Fibroblast of skin of abdomen (primary cell): ENCODE data around the gene GPR141.

Experiments used
- DNase-seq: peaks from one replicate; pipeline ENCODE4 v3.0.0-alpha.2; 2013

The GPR141 gene

GRCh38 chr7:37732888-37733287, 49.3 kb downstream of the GPR141 start:
- no peak for DNase-seq

GRCh38 chr7:37735196-37735595, 51.6 kb downstream of the GPR141 start:
- DNase-seq, result no peak

- DNase-seq, result no peak
These were observed 54.8 kb downstream of the GPR141 start for GRCh38 chr7:37738321-37738720.

GRCh38 chr7:37740398-37740797, 56.8 kb downstream of the GPR141 start:
- no peak for DNase-seq

GRCh38 chr7:37741776-37742175, 58.2 kb downstream of the GPR141 start:
- DNase-seq, result no peak

GRCh38 chr7:37751096-37751495, 67.5 kb downstream of the GPR141 start:
- no peak for DNase-seq

GRCh38 chr7:37753398-37754050, 70.0 kb downstream of the GPR141 start:
- no peak for DNase-seq

- DNase-seq, result no peak
These were observed 73.4 kb downstream of the GPR141 start for GRCh38 chr7:37756797-37757551.

- DNase-seq, result no peak
These were observed 74.0 kb downstream of the GPR141 start for GRCh38 chr7:37757563-37757962.

- no peak for DNase-seq
These were observed 75.0 kb downstream of the GPR141 start for GRCh38 chr7:37758501-37759045.

- DNase-seq, result no peak
These were observed 76.0 kb downstream of the GPR141 start for GRCh38 chr7:37759526-37759925.

GRCh38 chr7:37765421-37765829, 81.9 kb downstream of the GPR141 start:
- DNase-seq, result no peak

GRCh38 chr7:37765872-37766525, 82.4 kb downstream of the GPR141 start:
- DNase-seq, result no peak

GRCh38 chr7:37768611-37769010, 85.0 kb downstream of the GPR141 start:
- DNase-seq, result no peak

- DNase-seq, result no peak
These were observed 85.7 kb downstream of the GPR141 start for GRCh38 chr7:37769291-37769690.

GRCh38 chr7:37769726-37770125, 86.2 kb downstream of the GPR141 start:
- DNase-seq, result no peak

- DNase-seq, result no peak
These were observed 87.3 kb downstream of the GPR141 start for GRCh38 chr7:37770838-37771237.

GRCh38 chr7:37771342-37771741, 87.8 kb downstream of the GPR141 start:
- DNase-seq, result no peak

- DNase-seq, result no peak
These were observed 88.2 kb downstream of the GPR141 start for GRCh38 chr7:37771801-37772200.

GRCh38 chr7:37775921-37776320, 92.4 kb downstream of the GPR141 start:
- DNase-seq, result no peak

GRCh38 chr7:37781156-37781555, 97.6 kb downstream of the GPR141 start:
- no peak for DNase-seq

GRCh38 chr7:37782166-37782565, 98.6 kb downstream of the GPR141 start:
- DNase-seq, result no peak

- DNase-seq, result no peak
These were observed 100.4 kb downstream of the GPR141 start for GRCh38 chr7:37784015-37784414.
